ENCODE data around the gene RUNX1. TPM values are rescaled to one million over a fixed set of nuclear protein-coding genes. Genes with fewer than 3 reads are reported as not detected.

RUNX1 gene
- polyA plus RNA-seq, 1 donor, result 9.2 TPM

GRCh38 chr21:35026617-35027562 lies 22.2 kb downstream of the RUNX1 start:
- no peak overlapping the region for H3K4me3 ChIP-seq (ENCODE audit: low read length)

GRCh38 chr21:35026153-35026500 lies 23.0 kb downstream of the RUNX1 start:
- Histone ChIP-seq H3K27me3 (ENCODE audit: control insufficient read depth, insufficient read depth, low read length) (peaks cover 2% of the 10 kb centered on the region), H3K4me1 (ENCODE audit: control insufficient read depth, insufficient read depth, low read length) (peaks cover 25% of the 10 kb centered on the region), H3K4me3 (ENCODE audit: low read length) (no peak overlapping the region), H3K36me3 (ENCODE audit: control insufficient read depth, insufficient read depth, low read length) (no peaks in the 10 kb centered on the region), H3K9me3 (ENCODE audit: control insufficient read depth, low read depth, low read length) (no peaks in the 10 kb centered on the region), H3K27ac (ENCODE audit: low read length) (no peak overlapping the region)
- 92% methylated on average over 2 of the region's 5 CpGs for WGBS (ENCODE audit: insufficient coverage, low lambda C conversion rate)
- no peak for DNase-seq

More at GRCh38 chr21:35026617-35027562, 22.2 kb downstream of the RUNX1 start:
- WGBS (ENCODE audit: insufficient coverage, low lambda C conversion rate), result 0% methylated on average over 1 of the region's 45 CpGs
- peaks cover 2% of the 10 kb centered on the region for H3K27me3 ChIP-seq (ENCODE audit: control insufficient read depth, insufficient read depth, low read length)
- no peaks in the 10 kb centered on the region for H3K9me3 ChIP-seq (ENCODE audit: control insufficient read depth, low read depth, low read length)
- H3K4me1 ChIP-seq (ENCODE audit: control insufficient read depth, insufficient read depth, low read length), result peaks cover 21% of the 10 kb centered on the region
- H3K27ac ChIP-seq (ENCODE audit: low read length), result no peak overlapping the region
- DNase-seq, result peak; percentile 42 to 80
- H3K36me3 ChIP-seq (ENCODE audit: control insufficient read depth, insufficient read depth, low read length), result no peaks in the 10 kb centered on the region

GRCh38 chr21:35025206-35026152 lies 23.6 kb downstream of the RUNX1 start:
- 89% methylated on average over 5 of the region's 12 CpGs for WGBS (ENCODE audit: insufficient coverage, low lambda C conversion rate)
- Histone ChIP-seq H3K4me3 (ENCODE audit: low read length) (no peak overlapping the region), H3K9me3 (ENCODE audit: control insufficient read depth, low read depth, low read length) (no peaks in the 10 kb centered on the region), H3K27ac (ENCODE audit: low read length) (no peak overlapping the region), H3K36me3 (ENCODE audit: control insufficient read depth, insufficient read depth, low read length) (no peaks in the 10 kb centered on the region), H3K27me3 (ENCODE audit: control insufficient read depth, insufficient read depth, low read length) (peaks cover 2% of the 10 kb centered on the region), H3K4me1 (ENCODE audit: control insufficient read depth, insufficient read depth, low read length) (peaks cover 27% of the 10 kb centered on the region)
- no peak for DNase-seq

GRCh38 chr21:35024513-35024912 lies 24.6 kb downstream of the RUNX1 start:
- Histone ChIP-seq H3K27ac (ENCODE audit: low read length) (no peak overlapping the region), H3K9me3 (ENCODE audit: control insufficient read depth, low read depth, low read length) (no peaks in the 10 kb centered on the region), H3K27me3 (ENCODE audit: control insufficient read depth, insufficient read depth, low read length) (peaks cover 2% of the 10 kb centered on the region), H3K4me3 (ENCODE audit: low read length) (no peak overlapping the region), H3K36me3 (ENCODE audit: control insufficient read depth, insufficient read depth, low read length) (no peaks in the 10 kb centered on the region), H3K4me1 (ENCODE audit: control insufficient read depth, insufficient read depth, low read length) (peaks cover 30% of the 10 kb centered on the region)
- DNase-seq, result no peak

- H3K27ac ChIP-seq (ENCODE audit: low read length), result no peak overlapping the region
- no peaks in the 10 kb centered on the region for H3K36me3 ChIP-seq (ENCODE audit: control insufficient read depth, insufficient read depth, low read length)
- H3K4me1 ChIP-seq (ENCODE audit: control insufficient read depth, insufficient read depth, low read length), result peaks cover 33% of the 10 kb centered on the region
- H3K27me3 ChIP-seq (ENCODE audit: control insufficient read depth, insufficient read depth, low read length), result peaks cover 2% of the 10 kb centered on the region
- no peak for DNase-seq
- WGBS (ENCODE audit: insufficient coverage, low lambda C conversion rate), result no CpG with 5 or more reads among the region's 1 CpG
- no peak overlapping the region for H3K4me3 ChIP-seq (ENCODE audit: low read length)
- H3K9me3 ChIP-seq (ENCODE audit: control insufficient read depth, low read depth, low read length), result no peaks in the 10 kb centered on the region
These were observed 25.1 kb downstream of the RUNX1 start for GRCh38 chr21:35024071-35024420.

- H3K27ac ChIP-seq (ENCODE audit: low read length), result no peak overlapping the region
- peaks cover 37% of the 10 kb centered on the region for H3K4me1 ChIP-seq (ENCODE audit: control insufficient read depth, insufficient read depth, low read length)
- H3K4me3 ChIP-seq (ENCODE audit: low read length), result no peak overlapping the region
- no peaks in the 10 kb centered on the region for H3K36me3 ChIP-seq (ENCODE audit: control insufficient read depth, insufficient read depth, low read length)
- peak; percentile 27 to 50 for DNase-seq
- H3K9me3 ChIP-seq (ENCODE audit: control insufficient read depth, low read depth, low read length), result no peaks in the 10 kb centered on the region
- peaks cover 2% of the 10 kb centered on the region for H3K27me3 ChIP-seq (ENCODE audit: control insufficient read depth, insufficient read depth, low read length)
- 83% methylated on average over 1 of the region's 3 CpGs for WGBS (ENCODE audit: insufficient coverage, low lambda C conversion rate)
These were observed 25.6 kb downstream of the RUNX1 start for GRCh38 chr21:35023396-35024070.

GRCh38 chr21:35021546-35021945 lies 27.6 kb downstream of the RUNX1 start:
- no peak overlapping the region for H3K4me3 ChIP-seq (ENCODE audit: low read length)
- H3K4me1 ChIP-seq (ENCODE audit: control insufficient read depth, insufficient read depth, low read length), result peaks cover 37% of the 10 kb centered on the region
- no CpG with 5 or more reads among the region's 3 CpGs for WGBS (ENCODE audit: insufficient coverage, low lambda C conversion rate)
- no peak for DNase-seq
- H3K27ac ChIP-seq (ENCODE audit: low read length), result no peak overlapping the region
- H3K36me3 ChIP-seq (ENCODE audit: control insufficient read depth, insufficient read depth, low read length), result no peaks in the 10 kb centered on the region
- H3K9me3 ChIP-seq (ENCODE audit: control insufficient read depth, low read depth, low read length), result no peaks in the 10 kb centered on the region
- peaks cover 1% of the 10 kb centered on the region for H3K27me3 ChIP-seq (ENCODE audit: control insufficient read depth, insufficient read depth, low read length)

- no peak for DNase-seq
- Histone ChIP-seq H3K27me3 (ENCODE audit: control insufficient read depth, insufficient read depth, low read length) (no peaks in the 10 kb centered on the region), H3K4me1 (ENCODE audit: control insufficient read depth, insufficient read depth, low read length) (peaks cover 35% of the 10 kb centered on the region), H3K36me3 (ENCODE audit: control insufficient read depth, insufficient read depth, low read length) (no peaks in the 10 kb centered on the region), H3K4me3 (ENCODE audit: low read length) (no peak overlapping the region), H3K27ac (ENCODE audit: low read length) (no peak overlapping the region), H3K9me3 (ENCODE audit: control insufficient read depth, low read depth, low read length) (no peaks in the 10 kb centered on the region)
- no CpG with 5 or more reads among the region's 1 CpG for WGBS (ENCODE audit: insufficient coverage, low lambda C conversion rate)
These were observed 28.2 kb downstream of the RUNX1 start for GRCh38 chr21:35020902-35021301.

- Histone ChIP-seq H3K4me3 (ENCODE audit: low read length) (no peak overlapping the region), H3K27me3 (ENCODE audit: control insufficient read depth, insufficient read depth, low read length) (no peaks in the 10 kb centered on the region), H3K4me1 (ENCODE audit: control insufficient read depth, insufficient read depth, low read length) (peaks cover 35% of the 10 kb centered on the region), H3K36me3 (ENCODE audit: control insufficient read depth, insufficient read depth, low read length) (no peaks in the 10 kb centered on the region), H3K27ac (ENCODE audit: low read length) (no peak overlapping the region), H3K9me3 (ENCODE audit: control insufficient read depth, low read depth, low read length) (no peaks in the 10 kb centered on the region)
- WGBS (ENCODE audit: insufficient coverage, low lambda C conversion rate), result no CpG with 5 or more reads among the region's 4 CpGs
- DNase-seq, result no peak
These were observed 28.7 kb downstream of the RUNX1 start for GRCh38 chr21:35020436-35020835.

- H3K27ac ChIP-seq (ENCODE audit: low read length), result no peak overlapping the region
- peaks cover 35% of the 10 kb centered on the region for H3K4me1 ChIP-seq (ENCODE audit: control insufficient read depth, insufficient read depth, low read length)
These were observed 29.5 kb downstream of the RUNX1 start for GRCh38 chr21:35019631-35020032.

More at GRCh38 chr21:35019631-35020032, 29.5 kb downstream of the RUNX1 start:
- no peaks in the 10 kb centered on the region for H3K27me3 ChIP-seq (ENCODE audit: control insufficient read depth, insufficient read depth, low read length)
- no peak overlapping the region for H3K4me3 ChIP-seq (ENCODE audit: low read length)
- DNase-seq, result peak; percentile 89 to 96
- no peaks in the 10 kb centered on the region for H3K9me3 ChIP-seq (ENCODE audit: control insufficient read depth, low read depth, low read length)
- WGBS (ENCODE audit: insufficient coverage, low lambda C conversion rate), result 26% methylated on average over 3 of the region's 9 CpGs
- no peaks in the 10 kb centered on the region for H3K36me3 ChIP-seq (ENCODE audit: control insufficient read depth, insufficient read depth, low read length)

Measured in large intestine (tissue), 3 donors.